Adrenal gland (tissue), 5 donors: Measurements from ENCODE around the gene EPS8L2.

Source experiments
- POLR2A ChIP-seq, 2 donors: fragments of 450-650 bp; IDR thresholded peaks; one replicate each; pipeline ENCODE4 v1.6.1; 2017; ENCODE audit warnings: antibody characterized with exemption in 2 of 2, mild to moderate bottlenecking in 2 of 2, moderate library complexity in 1 of 2
- TF ChIP-seq, protein P1 (sequence below), 6 experiments: fragments of 450-650 bp in 4 of 6; fragments of 200-600 bp in 2 of 6; sonication (generic) in 1 of 6; IDR thresholded peaks; 1 replicate in 5 of 6; 2 replicates in 1 of 6; pipeline versions ENCODE4 v1.5.1 to v1.8.0; 2016 to 2021; ENCODE audit warnings: antibody characterized with exemption in 6 of 6, mild to moderate bottlenecking in 2 of 6, moderate library complexity in 1 of 6
- donor health status: DM: no; HTN: no; CAD: no.

DNA sequence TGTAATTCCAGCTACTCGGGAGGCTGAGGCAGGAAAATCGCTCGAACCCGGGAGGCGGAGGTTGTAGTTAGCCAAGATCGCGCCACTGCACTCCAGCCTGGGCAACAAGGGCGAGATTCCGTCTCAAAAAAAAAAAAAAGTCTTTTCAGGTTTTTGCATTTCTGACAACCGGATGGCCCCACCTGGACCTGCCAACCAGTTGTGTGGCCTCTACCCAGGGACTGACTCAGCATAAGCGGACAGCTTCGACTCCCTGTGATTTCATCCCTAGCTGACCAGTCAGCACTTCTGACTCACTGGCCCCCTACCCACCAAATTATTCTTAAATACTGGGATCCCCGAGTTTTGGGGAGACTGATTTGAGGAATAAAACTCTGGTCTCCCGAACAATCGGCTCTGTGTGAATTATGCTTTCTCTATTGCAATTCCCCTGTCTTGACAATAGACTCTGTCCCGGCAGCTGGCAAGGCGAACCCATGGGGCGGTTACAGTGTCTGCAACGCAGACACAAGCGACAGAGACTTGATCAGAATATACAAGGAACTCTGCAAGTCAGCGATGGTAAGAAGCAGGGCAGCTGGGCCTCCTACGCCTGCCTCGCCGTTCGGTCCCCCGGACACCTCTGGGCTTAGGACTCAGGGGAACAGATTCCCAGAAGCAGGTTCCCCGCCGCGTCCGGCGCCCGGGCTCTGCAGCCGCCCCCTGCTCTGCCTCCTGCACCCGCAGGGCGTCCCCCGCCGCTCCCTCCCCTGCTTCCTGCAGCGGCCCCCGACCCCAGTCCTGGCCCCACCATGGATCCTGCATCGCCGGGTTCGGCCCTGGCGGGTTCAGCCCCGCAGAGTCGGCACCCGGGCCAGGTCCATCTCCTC is 40.5 kb downstream of the EPS8L2 start:
- TF ChIP-seq, protein P1, sequence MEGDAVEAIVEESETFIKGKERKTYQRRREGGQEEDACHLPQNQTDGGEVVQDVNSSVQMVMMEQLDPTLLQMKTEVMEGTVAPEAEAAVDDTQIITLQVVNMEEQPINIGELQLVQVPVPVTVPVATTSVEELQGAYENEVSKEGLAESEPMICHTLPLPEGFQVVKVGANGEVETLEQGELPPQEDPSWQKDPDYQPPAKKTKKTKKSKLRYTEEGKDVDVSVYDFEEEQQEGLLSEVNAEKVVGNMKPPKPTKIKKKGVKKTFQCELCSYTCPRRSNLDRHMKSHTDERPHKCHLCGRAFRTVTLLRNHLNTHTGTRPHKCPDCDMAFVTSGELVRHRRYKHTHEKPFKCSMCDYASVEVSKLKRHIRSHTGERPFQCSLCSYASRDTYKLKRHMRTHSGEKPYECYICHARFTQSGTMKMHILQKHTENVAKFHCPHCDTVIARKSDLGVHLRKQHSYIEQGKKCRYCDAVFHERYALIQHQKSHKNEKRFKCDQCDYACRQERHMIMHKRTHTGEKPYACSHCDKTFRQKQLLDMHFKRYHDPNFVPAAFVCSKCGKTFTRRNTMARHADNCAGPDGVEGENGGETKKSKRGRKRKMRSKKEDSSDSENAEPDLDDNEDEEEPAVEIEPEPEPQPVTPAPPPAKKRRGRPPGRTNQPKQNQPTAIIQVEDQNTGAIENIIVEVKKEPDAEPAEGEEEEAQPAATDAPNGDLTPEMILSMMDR (IDR thresholded peaks at IDR 0.05): no peak
- no peak for TF ChIP-seq POLR2A (IDR thresholded peaks at IDR 0.05)
